Right lobe of liver (tissue), 6 donors: ENCODE results near the gene SFT2D3. TPM values are rescaled to one million over a fixed set of nuclear protein-coding genes. Genes with fewer than 3 reads are reported as not detected.

Source experiments
- ATAC-seq, 4 donors: fragments of 200-7000 bp; cut with Tn5 transposase; one replicate each; pipeline ENCODE4 v1.9.1; 2020; ENCODE audit warnings: mild to moderate bottlenecking in 4 of 4, moderate library complexity in 4 of 4
- DNase-seq, 3 donors: peaks; one replicate each; pipeline ENCODE4 v3.0.0-alpha.2; 2020
- H3K27ac ChIP-seq, 3 donors: fragments of 200-600 bp; one replicate each; pipeline ENCODE4 v1.8.0; 2022
- H3K27me3 ChIP-seq, 2 donors: fragments of 200-600 bp; one replicate each; pipeline ENCODE4 v1.8.0; 2022
- H3K36me3 ChIP-seq, 4 donors: fragments of 200-600 bp; sonication (generic) in 1 of 4; one replicate each; pipeline versions ENCODE4 v1.5.1 to v1.8.0; 2017 to 2022; ENCODE audit warnings: control low read depth in 1 of 4
- H3K4me1 ChIP-seq, 4 donors: fragments of 200-600 bp; sonication (generic) in 1 of 4; one replicate each; pipeline versions ENCODE4 v1.5.1 to v1.8.0; 2017 to 2022; ENCODE audit warnings: control low read depth in 1 of 4
- H3K4me3 ChIP-seq, 3 donors: fragments of 200-600 bp; one replicate each; pipeline ENCODE4 v1.8.0; 2022
- H3K9me3 ChIP-seq, 4 donors: fragments of 200-600 bp; sonication (generic) in 1 of 4; one replicate each; pipeline versions ENCODE4 v1.5.1 to v1.8.0; 2017 to 2022; ENCODE audit warnings: control low read depth in 1 of 4
- CTCF ChIP-seq, 4 donors: fragments of 200-600 bp in 3 of 4; fragments of 450-650 bp in 1 of 4; IDR thresholded peaks; one replicate each; pipeline versions ENCODE4 v1.5.1 to v1.8.0; 2016 to 2022; ENCODE audit warnings: antibody characterized with exemption in 4 of 4, mild to moderate bottlenecking in 2 of 4
- POLR2A ChIP-seq: fragments of 450-650 bp; IDR thresholded peaks from one replicate; pipeline ENCODE4 v1.6.1; 2017; ENCODE audit warnings: antibody characterized with exemption, mild to moderate bottlenecking
- WGBS: methylation state at CpG from one replicate; pipeline ENCODE4 v1.1.6; 2018; ENCODE audit warnings: low coverage, low lambda C conversion rate; ENCODE audit not compliant: insufficient coverage; ENCODE audit errors: missing lambda C conversion rate; 5-methylcytosine and 5-hydroxymethylcytosine counted together
- intact Hi-C, 2 donors: fragments of 100-400 bp; cut with DNase I; formaldehyde crosslinking; loops; one replicate each; pipeline versions ENCODE4 v1.11.2 to v1.14.1; 2022
- long read RNA-seq: library from polyadenylated mRNA; unstranded; transcript quantifications from one replicate; pipeline ENCODE4 v2.0.0, GENCODE V29; 2019
- total RNA-seq, 6 experiments: library from RNA; depleted of rRNA in 2 of 6; stranded (reverse); fragments of >200 nt in 2 of 6; fragmentation: NEBNext Ultra II Directional in 3 of 6; extraction: Animal tissue kit (Norgen Biotek cat#: 25700) in 3 of 6; gene quantifications; one replicate each; pipeline versions ENCODE4 v1.1.0 to v1.2.4, GENCODE V29; 2016 to 2023
- donor health status: DM: no; HTN: yes; CAD: no.
- donor health status: DM: no; HTN: no; CAD: no.
- donor health status: DM: no; HTN: no; CAD: no.
- donor health status: DM: no; HTN: yes; CAD: no.
- donor health status: DM: no; HTN: yes; CAD: no.

SFT2D3 gene, protein sequence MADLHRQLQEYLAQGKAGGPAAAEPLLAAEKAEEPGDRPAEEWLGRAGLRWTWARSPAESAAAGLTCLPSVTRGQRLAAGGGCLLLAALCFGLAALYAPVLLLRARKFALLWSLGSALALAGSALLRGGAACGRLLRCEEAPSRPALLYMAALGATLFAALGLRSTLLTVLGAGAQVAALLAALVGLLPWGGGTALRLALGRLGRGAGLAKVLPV
- 1 to 10 TPM; 1.6 to 4.7 (median 3.4) TPM for total RNA-seq
- long read RNA-seq, partial matches to known transcripts, result 0 of 1 reads
- long read RNA-seq, other reads (novel, unspliced or antisense), result 0 of 1 reads

DNA sequence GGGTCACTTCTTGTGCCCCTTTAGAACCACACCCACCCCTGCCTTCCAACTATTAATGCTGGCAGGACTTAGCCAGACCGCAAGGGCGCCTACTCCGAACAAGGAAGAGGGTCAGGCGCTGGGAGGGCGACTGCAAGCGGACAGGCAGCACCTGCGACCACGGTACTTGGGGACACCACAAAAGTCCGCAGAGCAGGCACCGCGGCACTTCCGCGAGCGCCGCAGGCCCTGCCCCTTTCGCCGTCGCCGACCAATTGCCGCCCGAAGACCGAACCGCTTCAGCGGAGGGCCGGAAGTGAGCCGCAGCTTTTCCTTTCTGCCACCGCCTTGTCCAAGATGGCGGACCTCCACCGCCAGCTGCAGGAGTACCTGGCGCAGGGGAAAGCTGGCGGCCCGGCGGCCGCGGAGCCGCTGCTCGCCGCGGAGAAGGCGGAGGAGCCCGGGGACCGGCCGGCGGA lies at the start of gene SFT2D3:
Gene SFT2D3, plus strand, starts transcription at position 305 of the 458 bp plus-strand sequence. Its CDS starts 32 bp downstream, at position 337.
- DNase-seq (peak; percentile 95 to 97 (median 96)), ATAC-seq (peak; percentile 82 to 90 (median 84))
- Histone ChIP-seq H3K4me3 (peak within 1 kb of the TSS; percentile 56 to 77 (median 63)), H3K27ac (peak within 1 kb of the TSS; percentile 93 to 99 (median 94)), H3K36me3 (no peaks in the 10 kb centered on the region), H3K4me1 (peaks cover 0 to 49% (median 21%) of the 10 kb centered on the region in 4 donors), H3K27me3 (no peaks in the 10 kb centered on the region), H3K9me3 (no peaks in the 10 kb centered on the region)
- TF ChIP-seq CTCF (IDR thresholded peaks at IDR 0.05) (no peak), POLR2A (peak; percentile 98)
- WGBS, result 0% methylated on average over 5 of the region's 44 CpGs
- intact Hi-C loops, result loop anchor here in 1 of 2 donors (2.0 kb wide), 1 partner anchor 110 kb away; the partner anchor contains the start of gene WDR33

- Histone ChIP-seq H3K4me1 (peaks cover 0 to 10% (median 0%) of the 10 kb centered on the region in 4 donors), H3K27ac (no peak overlapping the region), H3K9me3 (no peaks in the 10 kb centered on the region), H3K27me3 (no peaks in the 10 kb centered on the region), H3K36me3 (peaks cover 0 to 17% (median 5%) of the 10 kb centered on the region in 4 donors), H3K4me3 (no peak overlapping the region)
- WGBS, result 70% methylated on average over 12 of the region's 14 CpGs
- TF ChIP-seq POLR2A (no peak), CTCF (IDR thresholded peaks at IDR 0.05) (no peak)
- DNase-seq (peak in 2 of 3 donors; percentile 32 to 50), ATAC-seq (peak; percentile 6 to 24 (median 15))
- intact Hi-C loops, result no loop called here
These were observed 49.2 kb upstream of the SFT2D3 start for GRCh38 chr2:127651971-127652550.

- Histone ChIP-seq H3K27ac (no peak overlapping the region), H3K4me1 (peaks cover 0 to 10% (median 0%) of the 10 kb centered on the region in 4 donors), H3K27me3 (no peaks in the 10 kb centered on the region), H3K4me3 (no peak overlapping the region), H3K9me3 (no peaks in the 10 kb centered on the region), H3K36me3 (peaks cover 0 to 21% (median 7%) of the 10 kb centered on the region in 4 donors)
- TF ChIP-seq CTCF (IDR thresholded peaks at IDR 0.05) (no peak), POLR2A (no peak)
- ATAC-seq, result no peak
- peak in 1 of 3 donors; percentile 40 for DNase-seq
- 60% methylated on average over 1 of the region's 25 CpGs for WGBS
- intact Hi-C loops, result no loop called here
These were observed 48.4 kb upstream of the SFT2D3 start for GRCh38 chr2:127652786-127653357.

DNA sequence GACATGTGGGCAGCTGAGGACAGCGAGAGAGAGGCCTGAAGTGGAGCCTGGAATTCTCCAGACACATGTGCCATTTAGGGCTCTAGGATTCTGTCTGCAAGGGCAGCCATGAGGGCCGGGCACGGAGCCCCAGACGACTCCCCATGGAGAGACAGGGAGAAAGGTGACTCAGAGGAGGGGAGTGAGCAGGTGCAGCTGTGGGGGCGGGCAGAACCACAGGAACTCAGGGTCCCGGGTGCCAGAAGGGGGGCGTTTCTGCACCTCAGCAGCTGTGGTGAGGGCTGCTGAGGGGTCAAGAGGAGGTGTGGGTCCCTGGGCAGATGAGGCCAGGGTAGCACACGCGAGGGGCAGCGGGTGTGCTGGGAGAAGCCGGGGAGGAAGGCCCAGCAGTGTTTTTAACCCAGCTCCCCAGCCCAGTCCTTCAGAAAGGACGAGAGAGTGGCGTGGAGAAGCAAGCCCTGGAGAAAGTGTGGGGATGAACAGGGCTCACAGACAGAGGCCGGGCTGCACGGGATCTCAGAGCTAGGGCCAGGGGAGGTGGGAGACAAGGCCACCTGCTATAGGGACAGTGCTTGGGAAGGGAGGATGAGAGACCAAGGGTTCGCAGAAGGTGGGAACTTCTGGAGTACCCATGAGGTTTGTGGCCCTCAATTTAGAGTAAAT lies 47.7 kb upstream of the SFT2D3 start:
- no peak overlapping the region for H3K27ac ChIP-seq
- peak in 1 of 3 donors; percentile 44 for DNase-seq
- WGBS, result 78% methylated on average over 15 of the region's 16 CpGs

More for the DNA sequence above, 47.7 kb upstream of the SFT2D3 start:
- no peak overlapping the region for H3K4me3 ChIP-seq
- TF ChIP-seq CTCF (IDR thresholded peaks at IDR 0.05) (no peak), POLR2A (no peak)
- H3K36me3 ChIP-seq, result peaks cover 0 to 21% (median 7%) of the 10 kb centered on the region in 4 donors
- H3K4me1 ChIP-seq, result peaks cover 0 to 10% (median 0%) of the 10 kb centered on the region in 4 donors
- no peaks in the 10 kb centered on the region for H3K9me3 ChIP-seq
- ATAC-seq, result no peak
- no peaks in the 10 kb centered on the region for H3K27me3 ChIP-seq
- intact Hi-C loops, result no loop called here
